Skin epidermis (tissue), 12 donors: Measurements from ENCODE around the gene LGALS4.
"Not testable (repeated sequence)": the region's sequence is repeated elsewhere in the genome, so short reads cannot be mapped to it uniquely, and the experiment has no call there.

Experiments
- H3K27ac ChIP-seq, 21 experiments: fragments of 200-600 bp; sonication (generic) in 11 of 21; one replicate each; pipeline ENCODE4 v1.5.0; 2020; ENCODE audit warnings: mild to moderate bottlenecking in 3 of 21, inconsistent platforms in 2 of 21, moderate library complexity in 2 of 21
- H3K4me3 ChIP-seq, 7 experiments: fragments of 200-600 bp; sonication (generic) in 2 of 7; one replicate each; pipeline ENCODE4 v1.5.0; 2020; ENCODE audit warnings: inconsistent platforms in 2 of 7, mild to moderate bottlenecking in 2 of 7, moderate library complexity in 1 of 7

LGALS4 gene

GRCh38 chr19:38782212-38782611, 30.5 kb downstream of the LGALS4 start:
- H3K4me3 ChIP-seq, H3K27ac ChIP-seq: not testable (repeated sequence)

DNA sequence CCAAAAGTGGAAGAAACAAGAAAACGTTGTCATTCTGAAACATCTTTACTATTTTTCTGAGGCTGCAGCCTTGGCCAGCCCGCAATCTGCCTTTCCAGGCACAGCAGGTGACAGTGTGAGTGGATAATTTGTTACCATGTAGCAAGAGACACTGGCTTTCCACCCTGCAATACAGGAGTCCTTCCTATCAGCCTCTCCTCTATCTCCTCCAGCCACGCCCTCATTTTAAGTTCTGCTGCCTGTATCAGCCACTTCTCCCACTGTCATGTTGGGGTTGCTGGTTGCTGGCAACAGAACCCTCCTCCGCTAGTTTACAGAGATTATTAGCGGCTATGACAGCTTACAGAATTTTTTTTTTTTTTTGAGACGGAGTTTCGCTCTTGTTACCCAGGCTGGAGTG, 31.7 kb downstream of the LGALS4 start:
- H3K27ac ChIP-seq: no peak overlapping the region
- no peak overlapping the region for H3K4me3 ChIP-seq

DNA sequence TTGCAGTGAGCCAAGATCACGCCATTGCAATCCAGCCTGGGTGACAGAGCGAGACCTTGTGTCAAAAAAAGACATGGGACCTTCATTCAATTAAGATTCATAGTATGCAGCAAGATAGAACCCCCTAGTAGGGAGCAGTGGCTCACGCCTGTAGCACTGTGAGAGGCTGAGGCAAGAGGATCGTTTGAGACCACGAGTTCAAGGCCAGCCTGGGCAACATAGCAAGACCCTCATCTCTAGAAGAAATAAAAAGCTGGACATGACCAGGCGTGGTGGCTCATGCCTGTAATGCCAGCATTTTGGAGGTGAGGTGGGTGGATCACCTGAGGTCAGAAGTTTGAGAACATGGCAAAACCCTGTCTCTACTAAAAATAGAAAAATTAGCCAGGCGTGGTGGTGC, 32.3 kb downstream of the LGALS4 start:
- Histone ChIP-seq H3K4me3 (no peak overlapping the region), H3K27ac (no peak overlapping the region)

DNA sequence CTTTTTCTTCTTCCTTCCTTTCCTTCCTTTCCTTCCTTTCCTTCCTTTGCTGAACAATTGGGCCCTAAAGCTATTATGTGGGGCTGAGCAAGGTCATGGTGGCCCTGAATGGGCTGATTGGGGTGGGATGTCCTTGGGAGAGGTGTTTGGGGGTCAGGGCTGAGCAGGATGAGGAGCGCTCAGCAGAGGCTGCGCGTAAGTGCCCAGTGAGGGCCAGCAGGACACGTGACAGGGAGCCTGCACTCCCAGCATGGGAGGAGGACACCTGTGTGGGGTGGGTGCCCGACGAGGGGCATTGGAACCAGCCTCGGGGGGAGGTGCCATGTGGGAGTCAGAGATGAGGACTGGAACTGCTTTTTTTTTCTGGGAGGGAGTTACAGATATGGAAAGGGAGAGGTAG, 34.0 kb downstream of the LGALS4 start:
- no peak overlapping the region for H3K27ac ChIP-seq
- no peak overlapping the region for H3K4me3 ChIP-seq

GRCh38 chr19:38774181-38774950, 38.4 kb downstream of the LGALS4 start:
- H3K27ac ChIP-seq: peak overlapping the region in 19 of 21 experiments; percentile 1 to 78 (median 59)
- H3K4me3 ChIP-seq: no peak overlapping the region

DNA sequence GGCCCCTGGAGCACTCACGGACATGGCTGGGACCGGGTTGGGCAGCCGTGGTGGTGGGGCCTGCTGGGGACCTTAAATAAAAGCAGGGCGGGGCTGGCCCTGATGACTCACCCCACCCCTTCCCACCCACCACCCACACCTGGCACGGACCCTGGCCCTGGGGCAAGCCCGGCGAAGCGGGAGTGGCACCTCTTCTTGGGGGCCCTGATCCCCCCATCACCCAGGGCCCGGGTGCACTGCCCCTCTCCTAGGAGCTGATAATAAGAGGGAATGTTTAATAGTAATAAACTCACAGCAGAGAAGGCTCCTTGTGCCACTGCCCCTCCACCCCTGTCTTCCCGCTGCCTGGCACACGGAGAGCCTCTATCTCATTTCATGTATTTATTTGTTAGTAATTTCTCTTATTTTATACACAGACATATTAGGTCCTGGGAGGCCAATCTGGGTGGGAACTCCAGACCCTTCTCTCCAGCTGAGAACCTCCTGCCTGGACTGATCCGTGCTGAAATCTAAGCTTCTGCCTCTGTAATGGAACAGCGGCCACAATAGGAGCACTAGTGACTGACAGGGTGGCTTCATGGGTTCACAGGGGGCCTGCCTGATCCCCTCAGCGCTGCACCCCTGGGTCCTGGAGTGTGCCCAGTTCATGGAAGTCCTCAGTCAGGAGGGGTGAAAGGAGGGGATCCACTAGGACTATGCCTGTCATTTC, 39.1 kb downstream of the LGALS4 start, which contains the start of gene LGALS7:
Gene LGALS7, minus strand, starts transcription at position 49 of the 709 bp plus-strand sequence. Its CDS starts 25 bp downstream, at position 24.
- peak within 1 kb of the TSS in 2 of 7 experiments; percentile 21 to 22 for H3K4me3 ChIP-seq
- H3K27ac ChIP-seq: peak within 1 kb of the TSS in 17 of 21 experiments; percentile 15 to 78 (median 59)

- H3K4me3 ChIP-seq: peak overlapping the region in 1 of 7 experiments; percentile 21
- H3K27ac ChIP-seq: peak overlapping the region in 3 of 21 experiments; percentile 38 to 68 (median 63)
These were observed 41.2 kb downstream of the LGALS4 start for GRCh38 chr19:38771569-38771968.

GRCh38 chr19:38770949-38771275, 41.8 kb downstream of the LGALS4 start:
- not testable (repeated sequence) for H3K27ac ChIP-seq, H3K4me3 ChIP-seq

DNA sequence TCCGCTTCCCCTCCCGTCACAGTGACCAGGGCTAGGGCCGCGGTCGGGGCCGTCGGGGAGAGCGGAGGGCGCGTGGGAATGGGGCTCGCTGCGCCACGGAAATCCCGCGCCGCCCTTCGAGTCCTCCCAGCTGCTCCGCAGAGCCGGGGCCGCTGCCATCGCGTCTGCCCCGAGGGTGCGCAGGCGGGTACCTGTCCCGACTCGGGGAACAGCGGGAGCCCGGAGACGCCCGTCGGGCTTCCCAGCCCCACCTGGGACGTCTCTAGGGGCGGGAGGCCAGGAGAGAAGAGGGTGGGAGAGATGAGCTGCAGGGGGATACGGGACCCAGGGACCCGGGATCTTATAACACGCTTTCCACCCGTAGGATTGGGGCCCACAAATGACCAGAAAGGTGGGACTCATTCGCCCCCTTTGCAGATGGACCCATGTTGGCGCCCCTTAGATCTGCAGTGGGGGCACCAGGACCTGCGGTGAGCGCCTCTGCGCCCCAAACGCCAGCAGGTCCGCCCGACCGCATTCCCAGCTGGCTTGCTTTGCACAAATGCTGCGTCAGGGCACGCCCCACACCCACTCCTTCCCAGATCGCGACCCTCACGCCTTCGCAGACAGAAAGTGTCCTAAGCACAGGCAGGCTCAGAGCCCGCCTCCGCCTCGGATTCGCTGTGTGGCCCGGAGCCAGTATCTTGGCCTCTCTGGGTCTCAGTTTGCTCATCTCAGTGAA, 42.4 kb downstream of the LGALS4 start:
- Histone ChIP-seq H3K4me3 (peak overlapping the region; percentile 21 to 43 (median 31)), H3K27ac (peak overlapping the region; percentile 22 to 97 (median 84))

GRCh38 chr19:38769635-38770211, 43.0 kb downstream of the LGALS4 start:
- H3K4me3 ChIP-seq: peak overlapping the region; percentile 21 to 43 (median 31)
- peak overlapping the region; percentile 40 to 97 (median 84) for H3K27ac ChIP-seq

DNA sequence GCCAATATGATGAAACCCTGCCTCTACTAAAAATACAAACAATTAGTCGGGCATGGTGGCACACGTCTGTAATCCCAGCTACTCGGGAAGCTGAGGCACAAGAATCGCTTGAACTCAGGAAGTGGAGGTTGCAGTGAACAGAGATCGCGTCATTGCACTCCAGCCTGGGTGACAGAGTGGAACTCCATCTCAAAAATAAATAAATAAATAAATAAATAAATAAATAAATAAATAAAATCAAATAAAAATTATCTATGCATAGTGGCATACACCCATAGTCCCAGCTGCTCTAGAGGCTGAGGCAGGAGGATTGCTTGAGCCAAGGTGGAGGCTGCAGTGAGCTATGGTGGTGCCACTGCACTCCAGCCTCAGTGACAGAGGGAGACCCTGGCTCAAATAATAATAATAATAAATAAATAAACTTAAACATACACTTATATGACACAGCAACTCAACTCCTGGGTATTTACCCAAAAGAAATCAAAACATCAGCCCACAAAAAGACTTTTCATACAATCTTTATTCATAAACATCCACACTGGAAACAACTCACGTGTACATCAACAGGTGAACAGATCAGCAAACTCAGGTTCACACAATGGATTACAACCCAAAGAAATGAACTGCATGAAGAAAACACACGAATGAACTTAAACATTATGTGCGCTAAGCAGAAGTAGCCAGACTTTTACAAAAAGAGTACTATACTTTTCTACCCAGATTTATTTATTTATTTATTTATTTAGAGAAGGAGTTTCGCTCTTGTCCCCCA, 46.3 kb downstream of the LGALS4 start:
- no peak overlapping the region for H3K27ac ChIP-seq
- H3K4me3 ChIP-seq: no peak overlapping the region

GRCh38 chr19:38765214-38765613, 47.5 kb downstream of the LGALS4 start:
- no peak overlapping the region for H3K27ac ChIP-seq
- no peak overlapping the region for H3K4me3 ChIP-seq

DNA sequence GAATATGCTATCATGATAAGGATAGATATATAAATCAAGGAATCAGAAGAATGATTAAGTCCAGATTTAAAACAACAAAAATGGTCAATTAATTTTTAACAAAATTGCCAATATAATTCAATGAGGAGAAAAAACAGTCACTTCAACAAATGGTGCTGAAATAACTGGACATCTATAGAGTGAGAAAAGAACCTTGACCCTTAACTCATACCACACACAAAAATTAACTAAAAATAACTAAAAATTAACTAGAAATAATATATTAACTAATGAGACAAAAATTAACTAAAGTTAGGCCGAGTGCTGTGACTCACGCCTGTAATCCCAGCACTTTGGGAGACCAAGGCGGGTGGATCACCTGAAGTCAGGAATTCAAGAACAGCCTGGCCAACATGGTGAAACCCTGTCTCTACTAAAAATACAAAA, 48.9 kb downstream of the LGALS4 start:
- no peak overlapping the region for H3K4me3 ChIP-seq
- no peak overlapping the region for H3K27ac ChIP-seq

GRCh38 chr19:38761884-38762389, 50.8 kb downstream of the LGALS4 start:
- not testable (repeated sequence) for H3K27ac ChIP-seq, H3K4me3 ChIP-seq

DNA sequence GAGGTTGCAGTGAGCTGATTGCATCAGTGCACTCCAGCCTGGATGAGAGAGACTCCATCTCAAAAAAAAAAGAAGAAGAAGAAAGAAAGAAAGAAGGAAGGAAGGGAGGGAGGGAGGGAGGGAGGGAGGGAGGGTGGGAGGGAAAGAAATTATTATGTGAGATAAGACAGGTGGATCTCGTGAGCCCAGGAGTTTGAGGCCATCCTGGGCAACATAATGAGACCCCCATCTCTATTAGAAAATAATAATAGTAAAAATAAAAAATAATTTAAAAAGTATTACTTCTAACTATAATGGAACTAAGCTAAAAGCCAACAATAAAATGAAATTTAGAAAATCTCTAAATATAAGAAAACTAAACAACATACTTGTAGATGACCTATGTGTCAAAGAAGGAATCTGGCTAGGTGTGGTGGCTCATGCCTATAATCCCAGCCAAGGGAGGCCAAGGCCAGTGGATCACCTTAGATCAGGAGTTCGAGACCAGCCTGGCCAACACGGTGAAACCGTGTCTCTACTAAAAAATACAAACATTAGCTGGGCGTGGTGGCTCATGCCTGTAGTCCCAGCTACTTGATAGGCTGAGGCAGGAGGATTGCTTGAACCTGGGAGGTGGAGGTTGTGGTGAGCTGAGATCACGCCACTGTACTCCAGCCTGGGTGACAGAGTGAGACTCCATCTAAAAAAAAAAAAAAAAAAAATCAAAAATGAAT, 51.8 kb downstream of the LGALS4 start:
- not testable (repeated sequence) for H3K27ac ChIP-seq, H3K4me3 ChIP-seq

DNA sequence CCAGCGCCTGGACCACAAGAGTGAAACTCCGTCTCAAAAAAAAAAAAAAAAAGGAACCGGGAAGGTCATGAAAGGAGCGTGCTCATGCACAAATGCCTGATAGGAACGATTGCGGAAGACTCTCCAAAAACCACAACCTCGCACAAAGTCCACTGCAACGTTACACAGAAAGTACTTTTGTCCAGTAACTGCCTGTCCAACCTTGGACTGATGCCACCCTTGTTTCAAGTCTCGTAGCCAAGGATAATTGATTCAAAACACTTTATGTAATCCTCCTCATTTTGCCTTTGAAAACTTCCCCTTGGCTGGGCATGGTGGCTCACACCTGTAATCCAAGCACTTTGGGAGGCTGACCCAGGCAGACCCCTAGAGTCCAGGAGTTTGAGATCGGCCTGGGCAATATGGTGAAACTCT, 53.1 kb downstream of the LGALS4 start:
- no peak overlapping the region for H3K27ac ChIP-seq

GRCh38 chr19:38754196-38754595, 58.5 kb downstream of the LGALS4 start:
- not testable (repeated sequence) for H3K4me3 ChIP-seq, H3K27ac ChIP-seq

More for the DNA sequence above, 53.1 kb downstream of the LGALS4 start:
- no peak overlapping the region for H3K4me3 ChIP-seq

- not testable (repeated sequence) for H3K27ac ChIP-seq
These were observed 59.0 kb downstream of the LGALS4 start for GRCh38 chr19:38753783-38754182.

More at GRCh38 chr19:38753783-38754182, 59.0 kb downstream of the LGALS4 start:
- H3K4me3 ChIP-seq: not testable (repeated sequence)
